GM18505 (cell line): Measurements from ENCODE around the gene STK31.
A peak's percentile ranks its signal among the peaks of the same experiment; 100 is the strongest.
"Not testable (repeated sequence)": the region's sequence is repeated elsewhere in the genome, so short reads cannot be mapped to it uniquely, and the experiment has no call there.

Source experiments
- ATAC-seq: cut with Tn5 transposase; IDR thresholded peaks from one replicate; pipeline ENCODE4 v1.9.1; 2021; ENCODE audit not compliant: unreplicated experiment
- POLR2A ChIP-seq: IDR thresholded peaks from 4 replicates; pipeline ENCODE4 v1.6.1; 2011; ENCODE audit warnings: borderline replicate concordance; ENCODE audit not compliant: insufficient read depth, insufficient read length; ENCODE audit errors: extremely low read depth

Gene STK31

DNA sequence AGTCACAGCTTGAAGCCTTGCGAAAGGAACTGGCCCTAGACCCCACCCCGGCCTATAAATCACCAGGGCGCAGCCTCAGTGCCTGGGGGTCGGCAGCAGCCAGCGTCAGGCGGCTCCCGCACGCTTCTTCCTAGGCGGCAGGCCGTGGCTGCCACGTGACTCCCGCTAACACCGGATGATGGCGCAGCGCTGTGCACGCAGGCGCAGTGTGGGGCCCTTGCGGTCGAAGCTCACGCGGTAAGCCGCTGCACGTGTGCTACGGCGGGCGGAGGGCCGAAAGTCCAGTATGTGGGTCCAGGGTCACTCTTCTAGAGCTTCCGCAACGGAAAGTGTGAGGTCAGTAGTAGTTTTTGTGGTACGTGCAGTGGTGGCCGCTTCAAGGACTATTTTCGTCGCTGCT, at the start of gene STK31:
Gene STK31, plus strand, starts transcription at position 220 of the 400 bp plus-strand sequence. Its CDS starts 67 bp downstream, at position 287.
- TF ChIP-seq POLR2A = no peak
- no peak for ATAC-seq

DNA sequence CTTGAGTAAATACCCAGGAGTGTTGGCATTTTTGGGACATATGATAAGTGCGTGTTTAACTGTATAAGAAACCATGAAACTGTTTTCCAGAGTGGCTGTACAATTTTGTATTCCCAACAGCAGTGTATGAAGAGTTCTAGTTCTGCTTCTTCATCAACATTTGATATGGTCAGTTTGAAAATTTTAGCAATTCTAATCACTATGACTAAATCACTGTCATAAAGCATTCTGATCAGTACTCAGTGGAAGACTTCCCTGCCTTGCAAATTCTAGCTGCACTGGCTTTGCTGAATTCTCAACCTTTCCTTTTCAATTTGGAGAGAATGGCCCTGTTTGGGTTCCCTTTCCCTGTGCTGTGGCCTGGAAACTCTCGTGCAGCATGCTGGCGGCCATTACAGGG, 48.6 kb upstream of the STK31 start:
- no peak for ATAC-seq
- TF ChIP-seq POLR2A = no peak

DNA sequence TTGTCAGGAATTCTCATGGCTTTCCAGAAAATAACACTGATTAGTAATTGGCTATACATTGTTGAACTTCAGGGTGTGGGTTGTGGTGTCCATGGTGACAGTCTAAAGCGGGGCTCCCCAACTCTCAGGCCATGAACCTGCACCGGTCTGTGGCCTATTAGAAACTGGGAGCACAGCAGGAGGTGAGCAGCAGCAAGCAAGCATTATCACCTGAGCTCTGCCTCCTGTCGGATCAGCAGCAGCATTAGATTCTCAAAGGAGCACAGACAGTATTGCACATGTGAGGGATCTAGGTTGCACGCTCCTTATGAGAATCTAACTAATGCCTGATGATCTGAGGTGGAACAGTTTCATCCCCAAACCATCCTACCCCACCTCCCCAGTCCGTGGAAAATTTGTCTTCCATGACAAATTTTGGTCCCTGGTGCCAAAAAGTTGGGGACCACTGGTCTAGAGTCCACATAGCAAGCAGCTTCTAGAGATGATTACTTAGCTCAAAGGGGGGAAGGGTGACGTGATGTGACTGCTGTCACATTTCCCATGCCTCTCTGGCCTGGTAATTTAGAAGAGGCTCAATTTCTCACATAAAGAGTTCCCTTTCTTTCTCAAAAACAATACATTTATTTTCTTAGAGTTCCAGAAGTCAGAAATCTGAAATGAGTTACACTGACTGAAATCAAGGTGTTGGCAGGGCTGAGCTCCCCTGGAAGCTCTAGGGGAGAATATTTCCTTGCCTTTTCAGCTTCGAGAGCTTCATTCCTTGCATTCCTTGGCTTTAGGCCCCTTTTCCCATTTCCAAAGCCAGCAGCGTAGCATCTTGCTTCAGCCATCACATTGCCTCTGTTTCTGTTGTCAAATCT, 47.7 kb upstream of the STK31 start:
- no peak for TF ChIP-seq POLR2A

DNA sequence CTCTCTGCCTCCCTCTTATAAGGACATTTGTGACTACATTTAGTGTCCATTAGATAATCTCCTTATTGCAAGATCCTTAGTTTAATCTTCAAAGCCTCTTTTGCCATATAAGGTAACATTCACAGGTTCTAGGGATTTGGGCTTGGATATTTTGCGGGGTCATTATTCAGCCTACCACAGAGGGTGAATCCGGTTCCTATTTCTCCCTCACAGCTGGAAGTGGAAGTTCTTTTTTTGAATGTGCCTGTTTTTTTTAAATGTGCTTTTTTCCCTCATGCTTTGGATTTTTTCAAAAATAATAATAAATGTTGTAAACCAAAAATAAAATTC, 47.1 kb upstream of the STK31 start:
- no peak for ATAC-seq
- no peak for TF ChIP-seq POLR2A

More for the DNA sequence above, 47.7 kb upstream of the STK31 start:
- no peak for ATAC-seq

DNA sequence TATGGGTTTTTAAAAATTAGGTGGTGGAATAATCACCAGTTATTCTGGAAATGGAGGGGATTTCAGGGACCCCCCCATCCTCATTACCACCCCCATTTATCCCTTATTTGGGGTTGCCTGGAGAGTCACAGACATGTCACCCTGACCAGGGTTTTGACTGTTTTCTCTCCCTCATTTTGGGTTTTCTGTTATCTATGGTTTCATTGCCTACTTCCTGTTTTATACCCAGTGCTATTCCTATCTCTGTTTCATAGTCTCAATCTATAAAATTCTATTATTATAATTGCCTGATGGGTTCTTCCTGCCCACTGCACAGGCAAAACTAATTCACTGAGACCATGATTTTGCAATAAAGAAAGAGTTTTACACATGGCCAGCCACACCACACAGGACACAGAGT, 45.9 kb upstream of the STK31 start:
- no peak for TF ChIP-seq POLR2A
- no peak for ATAC-seq

DNA sequence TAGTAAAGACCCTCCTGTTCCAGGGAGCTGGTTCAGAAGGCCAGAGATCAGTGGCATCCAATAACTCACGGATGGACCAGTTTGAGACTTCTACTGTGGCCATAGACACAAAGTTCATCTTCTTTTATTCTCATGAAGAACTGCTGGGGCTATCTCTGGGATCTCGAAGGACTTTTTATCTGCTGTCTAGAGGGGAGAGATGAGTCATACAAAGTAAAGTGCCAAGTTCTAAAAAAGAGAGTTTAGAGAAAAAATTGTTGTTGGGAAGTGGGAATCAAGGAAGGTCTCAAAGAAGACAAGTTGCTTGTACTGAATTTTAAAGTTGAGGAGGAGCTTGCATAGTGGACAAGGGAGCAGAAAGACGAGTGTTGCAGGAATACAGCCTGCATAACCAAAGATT, 38.0 kb upstream of the STK31 start:
- no peak for ATAC-seq

GRCh38 chr7:23679898-23680413, 30.1 kb upstream of the STK31 start, which contains the start of gene FAM221A:
TSS of gene FAM221A (plus strand) at chr7:23680199. CDS start at chr7:23680219, 20 bp downstream.
- ATAC-seq = peak; percentile 95
- TF ChIP-seq POLR2A = peak; percentile 33

More for the DNA sequence above, 38.0 kb upstream of the STK31 start:
- TF ChIP-seq POLR2A = no peak

DNA sequence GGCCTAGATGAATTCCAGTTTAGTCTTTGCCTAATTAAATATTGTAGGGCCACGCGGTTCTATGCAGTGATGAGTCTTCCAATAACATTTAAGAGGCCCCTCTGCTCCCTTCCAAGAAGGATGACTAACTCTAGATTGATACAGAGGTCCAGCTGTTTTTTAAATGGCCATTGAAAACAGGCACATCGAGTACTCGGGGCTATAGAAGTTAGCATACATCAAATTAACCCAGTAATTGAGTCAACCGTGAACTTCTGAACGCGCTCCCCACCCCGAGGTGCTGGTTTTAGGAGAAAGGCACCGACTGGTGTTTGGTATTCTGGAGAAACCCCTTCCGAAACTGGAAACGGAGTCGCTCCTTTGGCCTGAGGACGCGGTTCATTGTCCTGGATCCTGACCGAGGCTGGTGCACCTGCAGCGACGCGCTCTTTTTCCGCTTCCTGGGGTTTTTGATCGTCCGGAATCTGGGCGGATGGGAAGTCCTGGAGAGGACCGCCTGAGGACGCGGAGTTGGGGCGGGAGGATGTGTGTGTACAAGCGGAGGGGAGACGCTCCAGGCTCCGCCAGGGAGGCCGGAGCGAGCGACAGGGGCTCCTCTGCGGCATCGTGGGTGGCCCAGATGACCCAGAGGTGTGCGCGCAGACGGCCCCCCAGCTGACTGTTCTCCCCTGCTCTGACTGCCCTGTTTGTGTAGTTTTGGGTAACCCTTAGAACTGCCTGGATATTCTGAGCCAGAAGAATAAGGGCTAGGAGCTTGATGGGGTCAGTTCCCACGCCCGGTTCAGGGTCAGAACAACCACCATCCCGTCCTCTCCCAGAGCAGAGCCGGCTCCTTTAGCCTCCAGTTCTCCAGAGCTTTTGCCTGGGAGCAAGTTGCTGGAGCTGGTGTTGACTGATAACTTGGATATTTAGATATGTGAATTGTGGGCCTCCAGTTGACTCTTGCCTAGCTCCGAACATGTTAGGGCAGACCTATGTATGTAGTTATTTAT, 29.3 kb upstream of the STK31 start:
- ATAC-seq = peak; percentile 23
- peak; percentile 31 for TF ChIP-seq POLR2A

GRCh38 chr7:23684041-23684440, 26.0 kb upstream of the STK31 start:
- not testable (repeated sequence) for ATAC-seq

- ATAC-seq = no peak
- TF ChIP-seq POLR2A = no peak
Measured at GRCh38 chr7:23685731-23686130, 24.3 kb upstream of the STK31 start.

DNA sequence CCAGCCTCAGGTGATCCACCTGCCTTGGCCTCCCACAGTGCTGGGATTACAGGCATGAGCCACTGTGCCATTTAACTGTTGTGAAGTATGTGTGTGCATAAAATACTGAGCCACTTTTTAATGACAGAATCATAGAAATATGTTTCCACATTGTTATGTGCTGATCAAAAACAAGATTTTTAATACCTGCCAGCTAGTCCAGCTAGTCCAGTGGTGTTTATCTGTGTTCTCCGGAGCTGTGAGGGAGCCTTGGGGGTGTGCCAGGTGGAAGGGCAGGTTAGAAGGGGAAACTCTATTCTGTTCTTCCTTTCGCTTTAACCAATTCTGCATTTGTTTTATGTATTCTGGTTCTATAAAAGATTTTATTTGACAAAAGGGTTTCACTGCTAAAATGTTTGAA, 23.0 kb upstream of the STK31 start:
- no peak for TF ChIP-seq POLR2A
- no peak for ATAC-seq

DNA sequence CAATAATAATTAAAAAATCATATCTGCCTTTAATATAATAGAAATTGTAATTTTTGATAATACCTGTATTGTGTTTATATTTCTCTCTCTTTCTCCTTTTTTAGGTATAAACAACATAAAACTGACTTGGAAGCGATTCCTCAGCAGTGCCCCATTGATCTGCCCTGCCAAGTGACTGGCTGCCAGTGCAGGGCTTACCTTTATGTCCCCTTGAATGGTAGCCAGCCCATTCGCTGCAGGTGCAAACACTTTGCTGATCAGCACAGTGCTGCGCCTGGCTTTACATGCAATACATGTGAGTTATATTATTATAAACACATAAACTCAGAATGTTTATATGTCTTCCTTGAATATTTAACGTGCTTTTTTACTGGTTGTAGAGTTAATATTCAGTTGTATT, 20.9 kb upstream of the STK31 start:
- no peak for ATAC-seq
- no peak for TF ChIP-seq POLR2A

DNA sequence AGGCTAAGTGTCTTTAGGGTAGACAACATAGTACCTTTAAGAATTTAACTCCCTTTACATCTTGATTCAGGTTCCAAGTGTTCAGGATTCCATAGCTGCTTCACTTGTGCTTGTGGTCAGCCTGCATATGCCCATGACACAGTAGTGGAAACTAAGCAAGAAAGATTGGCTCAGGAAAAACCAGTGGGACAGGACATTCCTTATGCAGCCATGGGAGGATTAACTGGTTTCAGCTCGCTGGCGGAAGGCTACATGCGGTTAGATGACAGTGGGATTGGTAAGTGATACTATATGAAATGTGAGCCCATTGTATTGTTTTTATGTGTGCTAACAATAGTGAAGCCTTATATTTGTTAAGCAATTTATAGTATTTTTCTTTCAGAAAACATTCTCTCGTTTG, 18.7 kb upstream of the STK31 start:
- no peak for ATAC-seq
- TF ChIP-seq POLR2A = no peak
